ENCODE results near the gene FOXB1.

FOXB1 gene

DNA sequence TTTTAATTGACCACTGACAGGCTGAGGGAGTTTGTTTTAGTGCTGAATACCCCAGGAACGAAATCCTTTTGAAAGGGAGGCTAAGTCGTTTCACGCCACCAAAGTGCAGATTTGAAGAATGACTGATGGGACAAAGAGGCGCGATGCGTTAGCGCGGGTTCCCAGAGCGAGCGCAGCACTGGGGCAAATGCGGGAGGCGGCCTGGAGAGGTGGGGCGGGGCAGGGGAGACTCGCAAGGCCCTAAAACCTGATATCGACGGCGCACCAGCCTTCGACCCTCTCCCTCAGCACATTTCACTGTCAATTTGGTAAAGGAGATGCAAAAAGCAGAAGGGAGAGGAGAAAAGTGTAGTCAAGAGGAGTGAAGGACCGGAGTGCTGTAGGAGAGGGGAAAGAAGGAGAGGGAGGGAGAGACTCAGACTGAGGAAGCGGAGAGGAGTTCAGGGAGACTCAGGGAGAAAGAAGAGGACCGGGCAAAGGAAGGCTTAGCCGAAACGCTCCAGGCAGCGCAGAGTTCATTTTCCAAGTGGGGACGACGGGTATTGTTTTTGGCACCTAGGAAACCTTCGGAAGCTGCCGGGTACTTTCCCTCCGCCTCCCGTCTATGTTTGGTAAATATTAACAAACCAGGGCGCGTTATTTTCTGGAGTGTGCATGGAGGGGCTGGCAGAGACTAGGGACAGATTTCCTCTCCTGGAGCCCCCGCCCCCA lies 3.8 kb upstream of the FOXB1 start:
- H3K4me3 ChIP-seq (ENCODE audit: low read depth, low read length), result peak overlapping the region; percentile 33
- TF ChIP-seq, protein P1, sequence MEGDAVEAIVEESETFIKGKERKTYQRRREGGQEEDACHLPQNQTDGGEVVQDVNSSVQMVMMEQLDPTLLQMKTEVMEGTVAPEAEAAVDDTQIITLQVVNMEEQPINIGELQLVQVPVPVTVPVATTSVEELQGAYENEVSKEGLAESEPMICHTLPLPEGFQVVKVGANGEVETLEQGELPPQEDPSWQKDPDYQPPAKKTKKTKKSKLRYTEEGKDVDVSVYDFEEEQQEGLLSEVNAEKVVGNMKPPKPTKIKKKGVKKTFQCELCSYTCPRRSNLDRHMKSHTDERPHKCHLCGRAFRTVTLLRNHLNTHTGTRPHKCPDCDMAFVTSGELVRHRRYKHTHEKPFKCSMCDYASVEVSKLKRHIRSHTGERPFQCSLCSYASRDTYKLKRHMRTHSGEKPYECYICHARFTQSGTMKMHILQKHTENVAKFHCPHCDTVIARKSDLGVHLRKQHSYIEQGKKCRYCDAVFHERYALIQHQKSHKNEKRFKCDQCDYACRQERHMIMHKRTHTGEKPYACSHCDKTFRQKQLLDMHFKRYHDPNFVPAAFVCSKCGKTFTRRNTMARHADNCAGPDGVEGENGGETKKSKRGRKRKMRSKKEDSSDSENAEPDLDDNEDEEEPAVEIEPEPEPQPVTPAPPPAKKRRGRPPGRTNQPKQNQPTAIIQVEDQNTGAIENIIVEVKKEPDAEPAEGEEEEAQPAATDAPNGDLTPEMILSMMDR (IDR thresholded peaks at IDR 0.05; ENCODE audit: low read depth, low read length), result no peak
- H3K27me3 ChIP-seq (ENCODE audit: insufficient read depth, low read depth, severe bottlenecking), result peaks cover 98% of the 10 kb centered on the region
- no peaks in the 10 kb centered on the region for H3K36me3 ChIP-seq
- no peak overlapping the region for H3K27ac ChIP-seq
- no peak for DNase-seq
- no peaks in the 10 kb centered on the region for H3K9me3 ChIP-seq (ENCODE audit: severe bottlenecking)

DNA sequence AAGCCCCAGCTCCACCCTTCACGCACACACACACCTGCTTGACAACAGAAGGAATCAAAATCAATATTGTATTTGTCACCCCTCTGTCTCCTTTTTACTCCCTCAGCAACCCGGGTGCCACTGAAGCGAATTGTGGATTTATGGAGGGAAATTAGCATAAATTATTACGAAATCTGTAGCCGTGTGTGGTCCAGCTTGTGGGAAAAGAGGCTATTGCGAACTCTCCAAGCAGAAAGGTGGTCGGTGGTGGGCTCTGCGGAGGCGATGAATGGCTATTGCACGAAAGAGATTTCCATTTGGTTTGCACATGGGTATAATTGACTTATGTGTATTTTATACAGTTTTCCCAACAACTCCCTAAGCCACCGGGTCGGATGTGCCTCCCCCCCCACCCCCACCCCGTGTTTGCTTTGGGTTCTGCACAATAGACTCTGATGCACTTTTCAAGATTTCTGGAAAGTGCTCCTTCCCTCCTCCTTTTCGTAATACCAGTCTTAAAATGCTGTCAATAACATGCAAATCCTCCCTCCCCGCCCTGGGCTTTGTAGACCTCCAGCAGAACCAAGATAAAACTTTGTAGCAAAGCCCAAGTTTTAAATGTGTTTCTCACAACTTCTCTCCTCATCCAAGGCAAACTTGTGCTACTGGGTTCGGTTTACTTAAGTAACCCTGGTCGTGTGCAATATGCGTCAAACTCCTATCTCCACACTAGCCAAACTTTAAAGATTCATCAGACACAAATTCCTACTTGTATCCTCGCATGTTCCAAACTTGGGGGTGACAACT lies 3.1 kb upstream of the FOXB1 start:
- Histone ChIP-seq H3K4me3 (ENCODE audit: low read depth, low read length) (no peak overlapping the region), H3K27me3 (ENCODE audit: insufficient read depth, low read depth, severe bottlenecking) (peaks cover 98% of the 10 kb centered on the region), H3K36me3 (no peaks in the 10 kb centered on the region), H3K9me3 (ENCODE audit: severe bottlenecking) (no peaks in the 10 kb centered on the region), H3K27ac (no peak overlapping the region)
- DNase-seq, result no peak
- TF ChIP-seq, protein P1 (IDR thresholded peaks at IDR 0.05; ENCODE audit: low read depth, low read length), result no peak

DNA sequence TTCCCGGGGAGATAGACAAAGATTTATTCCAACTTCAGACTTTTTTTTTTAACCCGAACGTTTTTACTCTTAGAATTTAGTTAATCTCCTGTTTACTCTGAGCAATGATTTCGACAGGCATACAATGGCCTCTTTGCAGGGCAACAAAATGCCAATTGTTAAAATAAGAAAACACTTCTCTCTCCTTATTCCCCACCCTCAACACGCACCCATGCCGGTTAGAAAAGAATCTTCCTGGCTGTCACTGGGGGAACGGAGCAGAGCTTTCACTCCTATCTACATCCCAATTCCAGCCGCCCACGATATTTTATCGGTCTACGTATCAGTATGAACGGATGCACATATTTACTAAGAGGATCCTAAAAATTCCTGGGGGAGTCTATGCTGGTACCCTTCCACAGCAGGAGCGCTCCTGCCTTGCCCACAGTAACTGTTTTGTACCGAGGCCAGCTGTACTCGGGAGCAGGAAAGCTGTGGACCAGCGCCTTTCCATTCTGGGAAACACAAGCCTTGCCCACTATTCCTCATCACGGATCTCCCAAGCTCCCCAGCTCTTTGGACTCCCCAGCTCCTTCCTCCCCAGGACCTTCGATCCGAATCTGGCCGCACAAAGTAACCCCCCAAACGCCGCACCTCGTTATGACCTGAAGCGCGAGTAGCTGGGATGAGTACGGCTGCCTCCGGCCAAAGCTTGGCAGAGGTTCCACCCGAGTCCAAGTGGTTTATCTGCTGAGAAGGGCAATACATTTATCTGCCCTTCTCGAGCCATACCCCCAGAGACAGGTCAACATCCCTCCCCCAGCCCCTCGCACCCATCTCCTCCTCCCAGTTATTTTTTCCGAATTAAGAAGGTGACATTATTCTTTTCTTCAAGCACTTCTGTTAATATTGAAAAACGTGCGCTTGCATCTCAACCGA lies 2.2 kb upstream of the FOXB1 start:
- H3K27ac ChIP-seq, result no peak overlapping the region
- H3K4me3 ChIP-seq (ENCODE audit: low read depth, low read length), result no peak overlapping the region
- peaks cover 98% of the 10 kb centered on the region for H3K27me3 ChIP-seq (ENCODE audit: insufficient read depth, low read depth, severe bottlenecking)
- no peaks in the 10 kb centered on the region for H3K9me3 ChIP-seq (ENCODE audit: severe bottlenecking)
- H3K36me3 ChIP-seq, result no peaks in the 10 kb centered on the region
- DNase-seq, result no peak
- TF ChIP-seq, protein P1 (IDR thresholded peaks at IDR 0.05; ENCODE audit: low read depth, low read length), result no peak

DNA sequence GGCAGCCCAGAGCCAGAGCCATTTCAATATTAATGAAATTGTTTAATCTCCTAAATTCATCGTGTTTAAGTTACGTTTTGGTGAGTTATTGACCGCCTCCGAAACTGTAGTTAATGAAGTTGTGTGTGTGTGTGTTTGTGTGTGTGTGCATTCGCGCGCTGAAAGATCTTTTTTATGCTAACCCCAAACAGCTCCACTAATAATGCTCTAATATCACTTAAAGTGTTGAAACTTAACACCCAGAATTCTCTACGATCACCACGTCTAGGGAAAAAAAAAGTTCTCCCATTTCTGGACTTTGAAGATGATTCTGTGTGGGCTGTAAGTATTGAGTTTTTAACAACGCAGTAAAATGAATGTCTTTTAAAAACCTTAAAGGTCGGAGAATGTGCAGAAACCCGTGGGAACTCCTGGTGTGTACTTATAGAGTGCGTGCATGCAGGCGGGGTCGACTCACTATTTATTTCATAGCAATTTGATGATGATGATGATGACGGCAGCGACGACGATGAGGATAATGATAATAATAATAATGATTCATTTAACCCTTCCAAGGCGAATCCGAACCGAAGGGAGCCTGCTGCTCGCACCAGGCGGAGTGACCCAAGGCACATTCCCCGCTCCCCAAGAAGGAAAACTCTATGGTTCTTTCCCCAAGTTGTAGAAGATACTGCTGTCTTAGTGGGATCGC lies 1.4 kb upstream of the FOXB1 start:
- DNase-seq, result no peak
- TF ChIP-seq, protein P1 (IDR thresholded peaks at IDR 0.05; ENCODE audit: low read depth, low read length), result no peak
- no peak overlapping the region for H3K27ac ChIP-seq
- no peaks in the 10 kb centered on the region for H3K9me3 ChIP-seq (ENCODE audit: severe bottlenecking)
- no peaks in the 10 kb centered on the region for H3K36me3 ChIP-seq
- no peak overlapping the region for H3K4me3 ChIP-seq (ENCODE audit: low read depth, low read length)
- peaks cover 92% of the 10 kb centered on the region for H3K27me3 ChIP-seq (ENCODE audit: insufficient read depth, low read depth, severe bottlenecking)

DNA sequence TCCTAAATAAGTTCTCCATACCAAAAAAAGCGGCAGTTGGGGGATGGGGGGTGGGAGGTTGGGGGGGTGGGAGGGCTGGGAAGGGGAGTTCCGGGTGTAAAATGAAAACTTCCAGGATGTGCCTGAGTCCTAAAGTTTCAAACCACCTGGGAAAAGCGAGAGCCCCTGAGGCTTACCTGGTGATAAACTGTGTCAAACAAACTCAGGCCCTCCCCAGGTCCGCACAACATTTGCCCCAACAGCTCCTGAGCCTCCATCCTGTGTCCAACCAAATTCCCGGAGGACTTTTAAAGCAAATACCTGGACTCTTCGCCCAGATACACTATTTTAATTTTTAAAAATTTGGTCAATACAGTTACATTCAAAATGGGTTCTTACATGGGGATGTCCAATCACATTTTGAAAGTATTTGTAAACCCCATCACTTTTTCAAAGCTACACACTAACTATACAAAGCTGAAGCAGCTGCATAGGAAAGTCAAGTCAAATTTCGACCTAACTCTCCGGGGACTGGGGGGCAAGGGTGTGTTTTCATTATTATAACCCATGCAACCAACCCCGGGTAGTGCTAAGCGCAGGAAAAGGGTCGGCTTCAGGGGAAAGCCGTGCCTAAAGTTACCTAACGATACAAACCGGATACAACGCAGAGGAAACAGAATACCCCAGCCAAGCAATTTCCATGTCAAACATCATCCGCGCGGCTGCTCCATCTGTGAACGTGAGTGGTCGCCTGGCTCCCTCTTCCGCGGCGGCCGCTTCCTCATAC lies 685 bp upstream of the FOXB1 start:
- no peaks in the 10 kb centered on the region for H3K9me3 ChIP-seq (ENCODE audit: severe bottlenecking)
- H3K27ac ChIP-seq, result no peak overlapping the region
- DNase-seq, result no peak
- H3K4me3 ChIP-seq (ENCODE audit: low read depth, low read length), result peak overlapping the region; percentile 48
- TF ChIP-seq, protein P1 (IDR thresholded peaks at IDR 0.05; ENCODE audit: low read depth, low read length), result no peak
- H3K36me3 ChIP-seq, result no peaks in the 10 kb centered on the region
- peaks cover 84% of the 10 kb centered on the region for H3K27me3 ChIP-seq (ENCODE audit: insufficient read depth, low read depth, severe bottlenecking)

Measured in WERI-Rb-1 (cell line).